GM21526 (cell line): ENCODE results near the gene SLC6A6.

ENCODE experiments used
- ATAC-seq: cut with Tn5 transposase; IDR thresholded peaks from one replicate; pipeline ENCODE4 v1.9.1; 2021; ENCODE audit warnings: moderate library complexity; ENCODE audit not compliant: unreplicated experiment, low FRiP score

Gene SLC6A6

GRCh38 chr3:14414846-14415464, 12.5 kb downstream of the SLC6A6 start:
- ATAC-seq = no peak

- no peak for ATAC-seq
Observed at GRCh38 chr3:14415501-14415900, 13.1 kb downstream of the SLC6A6 start.

- no peak for ATAC-seq
Observed at GRCh38 chr3:14416453-14416852, 14.0 kb downstream of the SLC6A6 start.

- no peak for ATAC-seq
Observed at GRCh38 chr3:14418296-14419250, 16.2 kb downstream of the SLC6A6 start.

GRCh38 chr3:14422016-14422963, 19.9 kb downstream of the SLC6A6 start:
- ATAC-seq = no peak

GRCh38 chr3:14423197-14423743, 20.9 kb downstream of the SLC6A6 start:
- ATAC-seq = no peak

- ATAC-seq = no peak
Observed at GRCh38 chr3:14423963-14424362, 21.6 kb downstream of the SLC6A6 start.

- ATAC-seq = no peak
Observed at GRCh38 chr3:14424711-14425580, 22.5 kb downstream of the SLC6A6 start.

- ATAC-seq = peak; percentile 43
Observed at GRCh38 chr3:14425581-14426304, 23.3 kb downstream of the SLC6A6 start.

GRCh38 chr3:14426305-14426620, 23.9 kb downstream of the SLC6A6 start:
- ATAC-seq = no peak

GRCh38 chr3:14428087-14429033, 26.0 kb downstream of the SLC6A6 start:
- ATAC-seq = no peak

GRCh38 chr3:14429237-14429636, 26.8 kb downstream of the SLC6A6 start:
- no peak for ATAC-seq

- no peak for ATAC-seq
Observed at GRCh38 chr3:14429640-14430039, 27.2 kb downstream of the SLC6A6 start.

GRCh38 chr3:14430053-14430452, 27.6 kb downstream of the SLC6A6 start:
- ATAC-seq = no peak

- ATAC-seq = no peak
Observed at GRCh38 chr3:14430706-14431451, 28.5 kb downstream of the SLC6A6 start.

- ATAC-seq = peak; percentile 36
Observed at GRCh38 chr3:14431452-14431916, 29.1 kb downstream of the SLC6A6 start.
